ENCODE data around the gene CACNA2D3. TPM values are rescaled to one million over a fixed set of nuclear protein-coding genes. Genes with fewer than 3 reads are reported as not detected.

CACNA2D3 gene
- polyA plus RNA-seq, 1 donor (not counting 4 experiments of a cell fraction or from before 2014, with no cell fraction given), result 0.08 TPM

- H3K9ac ChIP-seq (ENCODE audit: control insufficient read depth, extremely low read depth, insufficient read depth, low read length), result no peak overlapping the region
- H3K4me3 ChIP-seq (ENCODE audit: control insufficient read depth in 2 of 3, extremely low read depth in 1 of 3, insufficient read depth in 2 of 3, low read depth in 1 of 3, low read length in 3 of 3), result no peak overlapping the region
- H3K27me3 ChIP-seq (ENCODE audit: control insufficient read depth, extremely low read depth, insufficient read depth, low read length), result no peaks in the 10 kb centered on the region
- no peak overlapping the region for H2AFZ ChIP-seq (ENCODE audit: control insufficient read depth, low read length)
- no peaks in the 10 kb centered on the region for H3K9me3 ChIP-seq (ENCODE audit: control insufficient read depth, low read depth, low read length)
- H3K36me3 ChIP-seq (ENCODE audit: control insufficient read depth in 2 of 2, extremely low read depth in 1 of 2, insufficient read depth in 2 of 2, low read length in 2 of 2), result no peaks in the 10 kb centered on the region
- FAIRE-seq (no peak), DNase-seq (ENCODE audit: low read depth, low spot score) (no peak)
- no peak overlapping the region for H3K4me2 ChIP-seq (ENCODE audit: control insufficient read depth, extremely low read depth, insufficient read depth, low read depth, low read length)
- no peaks in the 10 kb centered on the region for H3K79me2 ChIP-seq (ENCODE audit: control insufficient read depth, insufficient read depth, low read length)
- no peaks in the 10 kb centered on the region for H4K20me1 ChIP-seq (ENCODE audit: control insufficient read depth, extremely low read depth, insufficient read depth, low read length)
- no peak overlapping the region for H3K27ac ChIP-seq (ENCODE audit: control insufficient read depth, insufficient read depth, low read length)
- H3K4me1 ChIP-seq (ENCODE audit: control insufficient read depth, extremely low read depth, insufficient read depth, low read length), result no peaks in the 10 kb centered on the region
- H3K9me1 ChIP-seq (ENCODE audit: control insufficient read depth, extremely low read depth, insufficient read depth, low read length), result no peaks in the 10 kb centered on the region
- TF ChIP-seq CTCF (optimal IDR thresholded peaks at IDR 0.05 in 1 of 3, IDR thresholded peaks at IDR 0.05 in 1 of 3, conservative IDR thresholded peaks at IDR 0.05 in 1 of 3; ENCODE audit: extremely low read depth in 1 of 3, insufficient read depth in 2 of 3, low read length in 3 of 3) (no peak), EZH2 (IDR thresholded peaks at IDR 0.05; ENCODE audit: low read length) (no peak)
- dilution Hi-C loops (cut with MboI; ENCODE audit: extremely low pct_ligation_motif_present, low sequenced_read_pairs), result no loop called here
These were observed 428.0 kb downstream of the CACNA2D3 start for GRCh38 chr3:54550221-54550977.

- Histone ChIP-seq H4K20me1 (ENCODE audit: control insufficient read depth, extremely low read depth, insufficient read depth, low read length) (no peaks in the 10 kb centered on the region), H3K4me1 (ENCODE audit: control insufficient read depth, extremely low read depth, insufficient read depth, low read length) (peaks cover 9% of the 10 kb centered on the region), H3K4me3 (ENCODE audit: control insufficient read depth in 2 of 3, extremely low read depth in 1 of 3, insufficient read depth in 2 of 3, low read depth in 1 of 3, low read length in 3 of 3) (no peak overlapping the region), H3K9me3 (ENCODE audit: control insufficient read depth, low read depth, low read length) (no peaks in the 10 kb centered on the region), H3K36me3 (ENCODE audit: control insufficient read depth in 2 of 2, extremely low read depth in 1 of 2, insufficient read depth in 2 of 2, low read length in 2 of 2) (no peaks in the 10 kb centered on the region), H3K4me2 (ENCODE audit: control insufficient read depth, extremely low read depth, insufficient read depth, low read depth, low read length) (no peak overlapping the region), H3K27ac (ENCODE audit: control insufficient read depth, insufficient read depth, low read length) (no peak overlapping the region), H3K9me1 (ENCODE audit: control insufficient read depth, extremely low read depth, insufficient read depth, low read length) (no peaks in the 10 kb centered on the region), H2AFZ (ENCODE audit: control insufficient read depth, low read length) (no peak overlapping the region), H3K79me2 (ENCODE audit: control insufficient read depth, insufficient read depth, low read length) (no peaks in the 10 kb centered on the region), H3K9ac (ENCODE audit: control insufficient read depth, extremely low read depth, insufficient read depth, low read length) (no peak overlapping the region), H3K27me3 (ENCODE audit: control insufficient read depth, extremely low read depth, insufficient read depth, low read length) (no peaks in the 10 kb centered on the region)
- dilution Hi-C loops (cut with MboI; ENCODE audit: extremely low pct_ligation_motif_present, low sequenced_read_pairs), result no loop called here
- FAIRE-seq (no peak), DNase-seq (ENCODE audit: low read depth, low spot score) (no peak)
- TF ChIP-seq CTCF (optimal IDR thresholded peaks at IDR 0.05 in 1 of 3, IDR thresholded peaks at IDR 0.05 in 1 of 3, conservative IDR thresholded peaks at IDR 0.05 in 1 of 3; ENCODE audit: extremely low read depth in 1 of 3, insufficient read depth in 2 of 3, low read length in 3 of 3) (no peak), EZH2 (IDR thresholded peaks at IDR 0.05; ENCODE audit: low read length) (no peak)
These were observed 434.3 kb downstream of the CACNA2D3 start for GRCh38 chr3:54556630-54557029.
